ENCODE results near the gene PCGF3. TPM values are rescaled to one million over a fixed set of nuclear protein-coding genes. Genes with fewer than 3 reads are reported as not detected.

The PCGF3 gene
- total RNA-seq, 1 experiment from 2014 or later = 31.5 TPM

GRCh38 chr4:762211-763190 is 56.9 kb downstream of the PCGF3 start:
- CTCF ChIA-PET = no interaction called here
- peak; percentile 46 for ATAC-seq
- TF ChIP-seq CTCF (conservative IDR thresholded peaks at IDR 0.05; ENCODE audit: low read depth, low read length) = peak; percentile 43
- TF ChIP-seq EZH2phosphoT487 (IDR thresholded peaks at IDR 0.05; ENCODE audit: borderline replicate concordance, low read length) = no peak
- Histone ChIP-seq H2AFZ (ENCODE audit: low read length) (no peak overlapping the region), H3K9me2 (replicated peaks; ENCODE audit: low read length) (no peaks in the 10 kb centered on the region), H3K4me3 (ENCODE audit: low read length) (no peak overlapping the region), H3K9me3 (ENCODE audit: low read length) (no peaks in the 10 kb centered on the region), H4K20me1 (ENCODE audit: low read length) (0 out of 2 replicates have a peak, but pooled peaks cover 3% of the 10 kb centered on the region), H3K27ac (ENCODE audit: low read length) (no peak overlapping the region), H3F3A (ENCODE audit: low read length, unreplicated experiment) (no peaks in the 10 kb centered on the region), H3K4me2 (ENCODE audit: low read length) (no peak overlapping the region), H3K36me3 (ENCODE audit: low read depth, low read length) (no peaks in the 10 kb centered on the region; the same call in 1 of the 2 replicates), H3K27me3 (ENCODE audit: low read length) (no peaks in the 10 kb centered on the region), H3K79me2 (ENCODE audit: low read length) (no peaks in the 10 kb centered on the region), H3K4me1 (ENCODE audit: insufficient read depth, low read length) (0 out of 2 replicates have a peak, but pooled peaks cover 7% of the 10 kb centered on the region), H3K9ac (ENCODE audit: low read length) (no peak overlapping the region)
- no TSS peak for BruUV-seq (replicated peaks)
- peak; percentile 23 for DNase-seq
- POLR2A ChIA-PET (ENCODE audit: unreplicated experiment) = no interaction called here
- intact Hi-C loops (cut with micrococcal nuclease) = no loop called here

GRCh38 chr4:763191-763810 is 57.7 kb downstream of the PCGF3 start:
- Histone ChIP-seq H3K9me3 (ENCODE audit: low read length) (no peaks in the 10 kb centered on the region), H3K9ac (ENCODE audit: low read length) (no peak overlapping the region), H3K4me2 (ENCODE audit: low read length) (no peak overlapping the region), H3F3A (ENCODE audit: low read length, unreplicated experiment) (no peaks in the 10 kb centered on the region), H3K4me3 (ENCODE audit: low read length) (no peak overlapping the region), H4K20me1 (ENCODE audit: low read length) (0 out of 2 replicates have a peak, but pooled peaks cover 3% of the 10 kb centered on the region), H3K27ac (ENCODE audit: low read length) (no peak overlapping the region), H3K79me2 (ENCODE audit: low read length) (0 out of 2 replicates have a peak, but pooled peaks cover 4% of the 10 kb centered on the region), H3K9me2 (replicated peaks; ENCODE audit: low read length) (no peaks in the 10 kb centered on the region), H3K36me3 (ENCODE audit: low read depth, low read length) (no peaks in the 10 kb centered on the region; the same call in 1 of the 2 replicates), H3K4me1 (ENCODE audit: insufficient read depth, low read length) (0 out of 2 replicates have a peak, but pooled peaks cover 7% of the 10 kb centered on the region), H3K27me3 (ENCODE audit: low read length) (no peaks in the 10 kb centered on the region), H2AFZ (ENCODE audit: low read length) (no peak overlapping the region)
- ATAC-seq (no peak), DNase-seq (no peak)
- ChIA-PET POLR2A (ENCODE audit: unreplicated experiment) (no interaction called here), CTCF (no interaction called here)
- no TSS peak for BruUV-seq (replicated peaks)
- intact Hi-C loops (cut with micrococcal nuclease) = no loop called here
- no peak for TF ChIP-seq EZH2phosphoT487 (IDR thresholded peaks at IDR 0.05; ENCODE audit: borderline replicate concordance, low read length)

- Histone ChIP-seq H3K9ac (ENCODE audit: low read length) (no peak overlapping the region), H3K4me1 (ENCODE audit: insufficient read depth, low read length) (0 out of 2 replicates have a peak, but pooled peaks cover 7% of the 10 kb centered on the region), H3K9me3 (ENCODE audit: low read length) (no peaks in the 10 kb centered on the region), H2AFZ (ENCODE audit: low read length) (no peak overlapping the region), H3K4me2 (ENCODE audit: low read length) (no peak overlapping the region), H3K9me2 (replicated peaks; ENCODE audit: low read length) (no peaks in the 10 kb centered on the region), H3K27me3 (ENCODE audit: low read length) (no peaks in the 10 kb centered on the region), H3K36me3 (ENCODE audit: low read depth, low read length) (no peaks in the 10 kb centered on the region; the same call in none of the 2 replicates), H3K79me2 (ENCODE audit: low read length) (0 out of 2 replicates have a peak, but pooled peaks cover 7% of the 10 kb centered on the region), H3F3A (ENCODE audit: low read length, unreplicated experiment) (no peaks in the 10 kb centered on the region), H3K4me3 (ENCODE audit: low read length) (no peak overlapping the region), H4K20me1 (ENCODE audit: low read length) (0 out of 2 replicates have a peak, but pooled peaks cover 3% of the 10 kb centered on the region), H3K27ac (ENCODE audit: low read length) (no peak overlapping the region)
- ChIA-PET POLR2A (ENCODE audit: unreplicated experiment) (no interaction called here), CTCF (no interaction called here)
- TF ChIP-seq EZH2phosphoT487 (IDR thresholded peaks at IDR 0.05; ENCODE audit: borderline replicate concordance, low read length) (no peak), CTCF (conservative IDR thresholded peaks at IDR 0.05; ENCODE audit: low read depth, low read length) (no peak)
- intact Hi-C loops (cut with micrococcal nuclease) = no loop called here
- no TSS peak for BruUV-seq (replicated peaks)
- ATAC-seq (no peak), DNase-seq (no peak)
Measured at GRCh38 chr4:763922-764321, 58.3 kb downstream of the PCGF3 start.
